ENCODE results near the gene CSRNP3. TPM values are rescaled to one million over a fixed set of nuclear protein-coding genes. Genes with fewer than 3 reads are reported as not detected.

The CSRNP3 gene
- total RNA-seq, 1 donor from 2014 or later: 14.6 TPM

GRCh38 chr2:165639504-165639903 lies 170.0 kb downstream of the CSRNP3 start:
- Mint-ChIP-seq H3K27ac (ENCODE audit: unreplicated experiment) (no peak overlapping the region), H3K9me3 (ENCODE audit: unreplicated experiment) (no peaks in the 10 kb centered on the region), H3K36me3 (ENCODE audit: low read depth, unreplicated experiment) (peaks cover 11% of the 10 kb centered on the region), H3K27me3 (ENCODE audit: unreplicated experiment) (peaks cover 1% of the 10 kb centered on the region), H3K4me3 (ENCODE audit: unreplicated experiment) (no peak overlapping the region), H3K4me1 (ENCODE audit: unreplicated experiment) (peaks cover 11% of the 10 kb centered on the region)
- no peak for TF ChIP-seq CTCF (IDR thresholded peaks at IDR 0.05; ENCODE audit: unreplicated experiment)
- no peak for DNase-seq (ENCODE audit: low spot score)

- H3K36me3 Mint-ChIP-seq (ENCODE audit: low read depth, unreplicated experiment): peaks cover 11% of the 10 kb centered on the region
- no peaks in the 10 kb centered on the region for H3K9me3 Mint-ChIP-seq (ENCODE audit: unreplicated experiment)
- TF ChIP-seq CTCF (IDR thresholded peaks at IDR 0.05; ENCODE audit: unreplicated experiment): no peak
- DNase-seq (ENCODE audit: low spot score): no peak
- H3K4me3 Mint-ChIP-seq (ENCODE audit: unreplicated experiment): no peak overlapping the region
- no peaks in the 10 kb centered on the region for H3K27me3 Mint-ChIP-seq (ENCODE audit: unreplicated experiment)
- H3K4me1 Mint-ChIP-seq (ENCODE audit: unreplicated experiment): peaks cover 2% of the 10 kb centered on the region
- H3K27ac Mint-ChIP-seq (ENCODE audit: unreplicated experiment): no peak overlapping the region
Measured at GRCh38 chr2:165640247-165640929, 170.9 kb downstream of the CSRNP3 start.

- TF ChIP-seq CTCF (IDR thresholded peaks at IDR 0.05; ENCODE audit: unreplicated experiment): no peak
- H3K36me3 Mint-ChIP-seq (ENCODE audit: low read depth, unreplicated experiment): peaks cover 11% of the 10 kb centered on the region
- no peak overlapping the region for H3K4me3 Mint-ChIP-seq (ENCODE audit: unreplicated experiment)
- no peaks in the 10 kb centered on the region for H3K27me3 Mint-ChIP-seq (ENCODE audit: unreplicated experiment)
- no peaks in the 10 kb centered on the region for H3K4me1 Mint-ChIP-seq (ENCODE audit: unreplicated experiment)
- no peaks in the 10 kb centered on the region for H3K9me3 Mint-ChIP-seq (ENCODE audit: unreplicated experiment)
- peak overlapping the region; percentile 61 for H3K27ac Mint-ChIP-seq (ENCODE audit: unreplicated experiment)
- no peak for DNase-seq (ENCODE audit: low spot score)
Measured at GRCh38 chr2:165645930-165646831, 176.7 kb downstream of the CSRNP3 start.

GRCh38 chr2:165647409-165647808 lies 177.9 kb downstream of the CSRNP3 start:
- Mint-ChIP-seq H3K27ac (ENCODE audit: unreplicated experiment) (no peak overlapping the region), H3K4me3 (ENCODE audit: unreplicated experiment) (no peak overlapping the region), H3K36me3 (ENCODE audit: low read depth, unreplicated experiment) (peaks cover 11% of the 10 kb centered on the region), H3K9me3 (ENCODE audit: unreplicated experiment) (no peaks in the 10 kb centered on the region), H3K27me3 (ENCODE audit: unreplicated experiment) (no peaks in the 10 kb centered on the region), H3K4me1 (ENCODE audit: unreplicated experiment) (no peaks in the 10 kb centered on the region)
- no peak for DNase-seq (ENCODE audit: low spot score)
- TF ChIP-seq CTCF (IDR thresholded peaks at IDR 0.05; ENCODE audit: unreplicated experiment): no peak

- Mint-ChIP-seq H3K36me3 (ENCODE audit: low read depth, unreplicated experiment) (no peaks in the 10 kb centered on the region), H3K27ac (ENCODE audit: unreplicated experiment) (no peak overlapping the region), H3K27me3 (ENCODE audit: unreplicated experiment) (no peaks in the 10 kb centered on the region), H3K4me1 (ENCODE audit: unreplicated experiment) (no peaks in the 10 kb centered on the region), H3K4me3 (ENCODE audit: unreplicated experiment) (no peak overlapping the region), H3K9me3 (ENCODE audit: unreplicated experiment) (no peaks in the 10 kb centered on the region)
- TF ChIP-seq CTCF (IDR thresholded peaks at IDR 0.05; ENCODE audit: unreplicated experiment): no peak
- no peak for DNase-seq (ENCODE audit: low spot score)
Measured at GRCh38 chr2:165648801-165649200, 179.3 kb downstream of the CSRNP3 start.
